ENCODE results near the gene GAPT.

DNA sequence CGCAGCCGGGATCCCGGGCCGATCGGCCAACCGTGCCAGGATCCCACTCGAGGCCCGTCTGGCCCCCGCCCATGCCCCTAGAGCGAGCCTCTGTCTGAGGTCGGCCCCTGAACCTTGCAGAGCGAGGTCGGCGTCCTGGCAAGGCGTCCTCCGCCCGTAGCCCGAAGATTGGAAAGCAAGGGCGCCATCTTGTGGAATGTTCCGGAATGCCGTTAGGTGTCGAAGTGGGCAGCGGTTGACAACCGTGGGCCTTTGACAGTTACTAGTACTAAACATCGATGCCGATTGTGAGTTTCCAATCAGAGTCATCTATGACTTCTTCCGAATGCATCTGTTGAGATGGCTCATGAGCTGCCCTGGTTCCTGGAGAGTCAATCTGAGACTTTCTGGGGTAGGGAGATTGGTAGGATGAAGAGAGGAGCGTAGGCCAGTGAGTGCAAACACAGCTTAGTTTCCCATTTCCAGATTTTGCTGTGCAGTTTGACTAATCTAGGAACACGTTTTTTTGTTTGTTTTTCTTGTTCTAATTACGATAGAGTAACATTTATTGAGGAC is 30.4 kb upstream of the GAPT start:
- peak; percentile 89 for TF ChIP-seq RAD21 (IDR thresholded peaks at IDR 0.05; ENCODE audit: low read depth)
- no peak for TF ChIP-seq CEBPB (IDR thresholded peaks at IDR 0.05)
- no peak for TF ChIP-seq TAF1 (IDR thresholded peaks at IDR 0.05; ENCODE audit: low read depth)
- TF ChIP-seq, protein P1, sequence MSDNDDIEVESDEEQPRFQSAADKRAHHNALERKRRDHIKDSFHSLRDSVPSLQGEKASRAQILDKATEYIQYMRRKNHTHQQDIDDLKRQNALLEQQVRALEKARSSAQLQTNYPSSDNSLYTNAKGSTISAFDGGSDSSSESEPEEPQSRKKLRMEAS (IDR thresholded peaks at IDR 0.05): peak; percentile 70; the same call in 1 of the 2 replicates
